MM.1S (cell line): ENCODE measurements around the gene INO80.

Experiments used
- DNase-seq: peaks from one replicate; pipeline ENCODE4 v3.0.0-alpha.2; 2015
- H2AFZ ChIP-seq: fragments of 300-600 bp; sonication (generic); 2 replicates; pipeline ENCODE4 v1.6.0; 2016; ENCODE audit warnings: antibody characterized with exemption, low read length
- H3F3A ChIP-seq: fragments of 300-600 bp; sonication (generic); 2 replicates; pipeline ENCODE4 v1.6.1; 2016; ENCODE audit warnings: mild to moderate bottlenecking, antibody characterized with exemption, low read length, moderate library complexity, mixed read lengths; ENCODE audit not compliant: insufficient read depth
- H3K27ac ChIP-seq: fragments of 300-600 bp; sonication (generic); 2 replicates; pipeline ENCODE4 v1.5.1; 2016; ENCODE audit warnings: mild to moderate bottlenecking, low read length
- H3K27me3 ChIP-seq: fragments of 300-600 bp; sonication (generic); replicated peaks from 2 replicates; pipeline ENCODE4 v1.6.0; 2016; ENCODE audit warnings: low read length; ENCODE audit not compliant: insufficient read depth
- H3K36me3 ChIP-seq: fragments of 300-600 bp; sonication (generic); replicated peaks from 2 replicates; pipeline ENCODE4 v1.6.1; 2016; ENCODE audit warnings: mild to moderate bottlenecking, low read length, mixed read lengths; ENCODE audit not compliant: insufficient read depth
- H3K4me1 ChIP-seq: fragments of 300-600 bp; sonication (generic); 2 replicates; pipeline ENCODE4 v1.6.1; 2016; ENCODE audit warnings: low read length, mixed read lengths
- H3K4me2 ChIP-seq: fragments of 300-600 bp; sonication (generic); 2 replicates; pipeline ENCODE4 v1.6.0; 2016; ENCODE audit warnings: low read depth, low read length
- H3K4me3 ChIP-seq: fragments of 300-600 bp; sonication (generic); 2 replicates; pipeline ENCODE4 v1.5.1; 2016; ENCODE audit warnings: low read length, mixed read lengths
- H3K79me2 ChIP-seq: fragments of 300-600 bp; sonication (generic); 2 replicates; pipeline ENCODE4 v1.6.1; 2016; ENCODE audit warnings: mixed run types, low read length, mixed read lengths
- H3K9ac ChIP-seq: fragments of 300-600 bp; sonication (generic); 2 replicates; pipeline ENCODE4 v1.6.1; 2016; ENCODE audit warnings: low read length, mixed read lengths
- H3K9me2 ChIP-seq: fragments of 300-600 bp; sonication (generic); replicated peaks from 2 replicates; pipeline ENCODE4 v1.6.1; 2016; ENCODE audit warnings: mild to moderate bottlenecking, low read length, mixed read lengths; ENCODE audit not compliant: insufficient read depth
- H3K9me3 ChIP-seq: fragments of 300-600 bp; sonication (generic); replicated peaks from 2 replicates; pipeline ENCODE4 v1.6.1; 2016; ENCODE audit warnings: mild to moderate bottlenecking, low read length, mixed read lengths; ENCODE audit not compliant: insufficient read depth
- H4K20me1 ChIP-seq: fragments of 300-600 bp; sonication (generic); 2 replicates; pipeline ENCODE4 v1.6.1; 2016; ENCODE audit warnings: mild to moderate bottlenecking, low read length, moderate library complexity, mixed read lengths; ENCODE audit not compliant: insufficient read depth
- CTCF ChIP-seq: fragments of 300-600 bp; sonication (generic); IDR thresholded peaks from 2 replicates; pipeline ENCODE4 v1.5.1; 2016; ENCODE audit warnings: antibody characterized with exemption, low read length, mixed read lengths
- EZH2 ChIP-seq: fragments of 300-600 bp; sonication (generic); optimal IDR thresholded peaks from 2 replicates; pipeline ENCODE3; 2017; ENCODE audit warnings: low read depth, mild to moderate bottlenecking, antibody characterized with exemption, low read length, mixed read lengths
- EZH2phosphoT487 ChIP-seq: fragments of 300-600 bp; sonication (generic); IDR thresholded peaks from 2 replicates; pipeline ENCODE4 v1.6.1; 2018; ENCODE audit warnings: antibody characterized with exemption, low read length

The INO80 gene

GRCh38 chr15:41048397-41048796, 67.7 kb downstream of the INO80 start:
- Histone ChIP-seq H3F3A (peaks cover 12% of the 10 kb centered on the region), H3K27me3 (no peaks in the 10 kb centered on the region), H3K4me3 (no peak overlapping the region), H3K36me3 (peaks cover 11% of the 10 kb centered on the region; the same call in 1 of the 2 replicates), H3K9ac (no peak overlapping the region), H4K20me1 (peaks cover 5% of the 10 kb centered on the region; the same call in 1 of the 2 replicates), H3K9me3 (no peaks in the 10 kb centered on the region), H3K4me2 (peak overlapping the region; percentile 22), H3K27ac (no peak overlapping the region; the same call in 1 of the 2 replicates), H3K9me2 (no peaks in the 10 kb centered on the region), H3K4me1 (peaks cover 17% of the 10 kb centered on the region), H3K79me2 (peaks cover 3% of the 10 kb centered on the region; the same call in 1 of the 2 replicates), H2AFZ (no peak overlapping the region)
- DNase-seq: peak; percentile 38
- TF ChIP-seq CTCF: no peak
- TF ChIP-seq EZH2: no peak
- no peak for TF ChIP-seq EZH2phosphoT487

DNA sequence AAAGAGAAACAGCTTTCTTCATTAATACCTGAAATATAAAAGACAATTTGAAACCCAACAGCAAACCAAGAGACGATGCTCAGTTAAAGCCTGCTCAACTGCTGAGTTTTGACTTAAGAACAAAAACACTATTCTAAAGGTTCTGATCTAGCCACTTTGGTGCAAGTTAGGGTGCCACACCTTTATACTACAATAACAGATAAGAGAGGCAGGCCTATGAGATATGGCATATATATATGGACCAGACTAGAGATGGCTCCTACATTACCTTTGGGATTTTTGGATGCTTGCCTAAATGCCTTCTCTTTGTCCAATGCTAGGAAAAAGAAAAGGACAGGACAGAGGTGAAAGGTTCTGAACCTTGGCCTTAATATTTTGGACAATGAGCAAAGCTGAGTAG, 68.6 kb downstream of the INO80 start:
- H3K36me3 ChIP-seq: peaks cover 11% of the 10 kb centered on the region; the same call in 1 of the 2 replicates
- H3K9ac ChIP-seq: no peak overlapping the region
- H3K79me2 ChIP-seq: peaks cover 8% of the 10 kb centered on the region
- H3K27me3 ChIP-seq: no peaks in the 10 kb centered on the region
- H3K4me1 ChIP-seq: peaks cover 17% of the 10 kb centered on the region
- no peaks in the 10 kb centered on the region for H3K9me3 ChIP-seq
- no peak overlapping the region for H3K4me2 ChIP-seq
- TF ChIP-seq EZH2phosphoT487 (no peak), EZH2 (no peak), CTCF (no peak)
- H3K27ac ChIP-seq: no peak overlapping the region
- DNase-seq: no peak
- H2AFZ ChIP-seq: no peak overlapping the region
- H4K20me1 ChIP-seq: peaks cover 5% of the 10 kb centered on the region; the same call in 1 of the 2 replicates
- no peaks in the 10 kb centered on the region for H3K9me2 ChIP-seq
- no peak overlapping the region for H3K4me3 ChIP-seq
- peaks cover 12% of the 10 kb centered on the region for H3F3A ChIP-seq

GRCh38 chr15:41043276-41043951, 72.7 kb downstream of the INO80 start:
- no peak overlapping the region for H3K4me2 ChIP-seq
- peaks cover 5% of the 10 kb centered on the region; the same call in 1 of the 2 replicates for H3K36me3 ChIP-seq
- no peak for TF ChIP-seq CTCF
- no peak for TF ChIP-seq EZH2phosphoT487
- TF ChIP-seq EZH2: no peak
- no peaks in the 10 kb centered on the region for H3K9me3 ChIP-seq
- H3K79me2 ChIP-seq: peaks cover 11% of the 10 kb centered on the region
- peaks cover 5% of the 10 kb centered on the region; the same call in 1 of the 2 replicates for H4K20me1 ChIP-seq
- DNase-seq: no peak
- no peaks in the 10 kb centered on the region for H3K27me3 ChIP-seq
- peaks cover 6% of the 10 kb centered on the region for H3K4me1 ChIP-seq
- H3K27ac ChIP-seq: no peak overlapping the region
- no peak overlapping the region for H3K9ac ChIP-seq
- H3K4me3 ChIP-seq: no peak overlapping the region
- peaks cover 6% of the 10 kb centered on the region for H3F3A ChIP-seq
- H2AFZ ChIP-seq: no peak overlapping the region
- no peaks in the 10 kb centered on the region for H3K9me2 ChIP-seq
